ENCODE results near the gene NFKBIB. TPM values are rescaled to one million over a fixed set of nuclear protein-coding genes. Genes with fewer than 3 reads are reported as not detected.
A peak's percentile ranks its signal among the peaks of the same experiment; 100 is the strongest.

NFKBIB gene
- total RNA-seq, 4 donors from 2014 or later = 24.1 to 39.4 (median 35.8) TPM

DNA sequence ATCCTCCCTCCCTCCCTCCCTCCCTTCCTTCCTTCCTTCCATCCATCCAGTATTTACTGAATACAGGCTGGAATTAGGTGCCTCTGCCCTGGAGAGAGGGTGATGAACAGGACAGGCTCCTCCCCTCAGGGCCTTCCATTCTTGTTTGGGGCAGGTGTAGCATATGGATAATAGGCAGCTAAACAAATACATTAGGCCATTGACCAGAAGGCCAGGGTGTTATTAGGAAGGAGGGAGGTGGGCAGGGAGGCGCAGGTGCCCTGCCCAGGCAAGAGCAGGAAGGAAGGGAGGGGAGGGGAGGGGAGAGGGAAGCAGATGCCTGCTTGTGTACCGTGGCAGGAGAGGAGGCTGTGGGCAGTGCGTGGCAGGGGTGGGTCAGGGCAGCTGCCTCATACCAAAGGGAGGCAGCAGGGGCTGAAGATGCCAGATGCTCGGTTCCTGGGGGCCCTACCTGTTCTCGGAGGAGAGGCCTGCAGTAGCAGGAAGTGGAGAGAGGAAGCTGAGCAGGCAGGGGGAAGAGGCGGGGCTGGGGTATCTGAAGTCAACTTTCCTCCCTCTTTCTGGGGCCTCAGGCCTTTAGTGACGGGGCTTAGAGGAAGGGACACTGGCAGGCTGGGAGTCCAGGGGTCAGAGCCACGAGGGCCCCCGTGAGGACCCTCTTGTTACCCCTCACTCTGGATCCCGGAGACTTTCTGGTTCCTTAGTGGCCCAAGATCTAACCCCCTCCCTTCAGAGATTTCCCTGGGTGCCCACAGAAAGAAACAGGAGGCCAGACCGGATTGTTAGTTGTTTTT lies 21.8 kb upstream of the NFKBIB start, which contains the start of gene RINL:
Gene RINL, minus strand, starts transcription at position 495 of the 794 bp plus-strand sequence. CDS start 1,533 bp downstream, outside the sequence.
- H3K27ac ChIP-seq (replicated peaks in 1 of 4) = peak within 1 kb of the TSS in 3 of 4 donors; percentile 21 to 62 (median 31)
- 34% methylated on average over 8 of the region's 11 CpGs for WGBS

DNA sequence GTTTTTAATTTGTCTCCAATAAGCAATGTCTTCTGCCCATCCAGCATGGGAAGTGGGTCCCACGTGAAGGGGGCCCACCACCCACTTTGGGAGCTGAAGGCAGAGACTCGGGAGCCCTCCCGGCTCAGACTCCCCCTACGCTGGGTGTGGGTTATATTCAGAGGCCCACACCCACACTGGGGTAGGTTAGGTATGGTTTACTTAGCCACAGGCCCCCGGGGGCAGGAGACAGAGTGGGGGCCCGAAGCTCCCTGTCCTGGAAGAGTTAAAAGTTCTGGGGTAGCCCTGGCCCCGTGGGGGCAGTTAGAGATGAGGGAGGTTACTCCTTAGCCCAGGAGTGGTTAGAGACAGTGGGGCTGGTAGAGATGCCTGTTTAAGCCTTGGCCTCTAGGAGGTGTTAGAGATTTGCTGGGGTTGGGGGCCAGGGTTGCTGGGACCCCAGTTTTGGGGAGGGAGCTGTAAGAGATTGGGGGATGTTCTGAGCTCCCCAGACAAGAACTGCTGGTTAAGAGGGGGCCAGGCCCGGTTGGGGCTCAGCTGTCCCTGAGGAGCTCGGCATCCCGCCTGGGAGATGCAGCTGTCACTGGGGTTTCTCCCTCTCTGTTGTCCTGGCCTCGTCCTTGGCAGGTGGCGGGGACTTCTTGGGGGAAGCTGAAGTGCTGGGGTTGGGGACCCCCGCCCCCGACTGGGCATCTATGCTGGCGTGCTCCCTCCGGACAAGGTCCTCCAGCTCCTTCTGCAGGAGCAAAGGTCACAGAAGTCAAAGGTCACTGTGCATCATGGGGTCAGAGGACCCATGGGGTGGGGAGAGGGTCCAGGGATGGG lies 21.0 kb upstream of the NFKBIB start:
- WGBS = 81% methylated on average over 16 of the region's 16 CpGs
- intact Hi-C loops (cut with DNase I) = no loop called here
- no peak for DNase-seq (ENCODE audit: extremely low spot score)
- no peaks in the 10 kb centered on the region for H3K27me3 ChIP-seq
- H3K9me3 ChIP-seq = no peaks in the 10 kb centered on the region
- H3K4me1 ChIP-seq = peaks cover 11 to 14% (median 12%) of the 10 kb centered on the region in 4 donors
- H3K4me3 ChIP-seq = no peak overlapping the region
- TF ChIP-seq POLR2AphosphoS5 (IDR thresholded peaks at IDR 0.05) = no peak
- TF ChIP-seq, protein P1, sequence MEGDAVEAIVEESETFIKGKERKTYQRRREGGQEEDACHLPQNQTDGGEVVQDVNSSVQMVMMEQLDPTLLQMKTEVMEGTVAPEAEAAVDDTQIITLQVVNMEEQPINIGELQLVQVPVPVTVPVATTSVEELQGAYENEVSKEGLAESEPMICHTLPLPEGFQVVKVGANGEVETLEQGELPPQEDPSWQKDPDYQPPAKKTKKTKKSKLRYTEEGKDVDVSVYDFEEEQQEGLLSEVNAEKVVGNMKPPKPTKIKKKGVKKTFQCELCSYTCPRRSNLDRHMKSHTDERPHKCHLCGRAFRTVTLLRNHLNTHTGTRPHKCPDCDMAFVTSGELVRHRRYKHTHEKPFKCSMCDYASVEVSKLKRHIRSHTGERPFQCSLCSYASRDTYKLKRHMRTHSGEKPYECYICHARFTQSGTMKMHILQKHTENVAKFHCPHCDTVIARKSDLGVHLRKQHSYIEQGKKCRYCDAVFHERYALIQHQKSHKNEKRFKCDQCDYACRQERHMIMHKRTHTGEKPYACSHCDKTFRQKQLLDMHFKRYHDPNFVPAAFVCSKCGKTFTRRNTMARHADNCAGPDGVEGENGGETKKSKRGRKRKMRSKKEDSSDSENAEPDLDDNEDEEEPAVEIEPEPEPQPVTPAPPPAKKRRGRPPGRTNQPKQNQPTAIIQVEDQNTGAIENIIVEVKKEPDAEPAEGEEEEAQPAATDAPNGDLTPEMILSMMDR (IDR thresholded peaks at IDR 0.05) = no peak
- TF ChIP-seq EP300 (IDR thresholded peaks at IDR 0.05) = no peak
- no peak for TF ChIP-seq POLR2A (IDR thresholded peaks at IDR 0.05; ENCODE audit: low read depth)
- peak overlapping the region in 3 of 4 donors; percentile 21 to 62 (median 31) for H3K27ac ChIP-seq (replicated peaks in 1 of 4)
- H3K36me3 ChIP-seq = peaks cover 13 to 55% (median 49%) of the 10 kb centered on the region in 4 donors

More for the DNA sequence above, 21.8 kb upstream of the NFKBIB start, which contains the start of gene RINL:
- Histone ChIP-seq H3K36me3 (peaks cover 13 to 47% (median 41%) of the 10 kb centered on the region in 4 donors), H3K4me3 (peak within 1 kb of the TSS in 1 of 4 donors; percentile 23), H3K9me3 (no peaks in the 10 kb centered on the region), H3K4me1 (peaks cover 11 to 14% (median 14%) of the 10 kb centered on the region in 4 donors), H3K27me3 (no peaks in the 10 kb centered on the region)
- intact Hi-C loops (cut with DNase I) = no loop called here
- no peak for DNase-seq (ENCODE audit: extremely low spot score)
- TF ChIP-seq, protein P1 (IDR thresholded peaks at IDR 0.05) = no peak
- no peak for TF ChIP-seq EP300 (IDR thresholded peaks at IDR 0.05)
- TF ChIP-seq POLR2A (IDR thresholded peaks at IDR 0.05; ENCODE audit: low read depth) = no peak
- TF ChIP-seq POLR2AphosphoS5 (IDR thresholded peaks at IDR 0.05) = no peak

DNA sequence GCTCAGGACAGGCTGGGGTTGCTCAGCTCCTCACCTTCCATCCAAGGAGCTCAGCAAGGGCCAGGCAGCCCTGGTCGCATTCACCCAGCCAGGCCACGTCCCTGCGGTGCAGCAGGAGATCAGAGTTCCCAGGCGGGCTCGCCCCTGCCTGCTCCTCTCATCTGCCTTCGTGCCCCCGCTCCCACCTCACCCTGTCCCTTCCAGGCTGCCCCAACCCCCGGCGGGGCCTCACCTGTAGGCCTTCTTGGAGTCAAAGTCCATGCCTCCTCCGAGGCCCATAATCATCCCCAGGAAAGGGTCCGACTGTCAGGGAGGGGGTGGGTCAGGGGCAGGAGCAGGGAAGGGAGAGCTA lies 20.4 kb upstream of the NFKBIB start:
- TF ChIP-seq EP300 (IDR thresholded peaks at IDR 0.05) (no peak), POLR2A (IDR thresholded peaks at IDR 0.05; ENCODE audit: low read depth) (no peak), POLR2AphosphoS5 (IDR thresholded peaks at IDR 0.05) (no peak)
- TF ChIP-seq, protein P1 (IDR thresholded peaks at IDR 0.05) = no peak
- Histone ChIP-seq H3K36me3 (peaks cover 13 to 55% (median 50%) of the 10 kb centered on the region in 4 donors), H3K4me1 (peaks cover 11 to 14% (median 12%) of the 10 kb centered on the region in 4 donors), H3K9me3 (no peaks in the 10 kb centered on the region), H3K27ac (replicated peaks in 1 of 4) (no peak overlapping the region), H3K27me3 (no peaks in the 10 kb centered on the region), H3K4me3 (no peak overlapping the region)
- no peak for DNase-seq (ENCODE audit: extremely low spot score)
- WGBS = 89% methylated on average over 7 of the region's 11 CpGs
- intact Hi-C loops (cut with DNase I) = no loop called here

DNA sequence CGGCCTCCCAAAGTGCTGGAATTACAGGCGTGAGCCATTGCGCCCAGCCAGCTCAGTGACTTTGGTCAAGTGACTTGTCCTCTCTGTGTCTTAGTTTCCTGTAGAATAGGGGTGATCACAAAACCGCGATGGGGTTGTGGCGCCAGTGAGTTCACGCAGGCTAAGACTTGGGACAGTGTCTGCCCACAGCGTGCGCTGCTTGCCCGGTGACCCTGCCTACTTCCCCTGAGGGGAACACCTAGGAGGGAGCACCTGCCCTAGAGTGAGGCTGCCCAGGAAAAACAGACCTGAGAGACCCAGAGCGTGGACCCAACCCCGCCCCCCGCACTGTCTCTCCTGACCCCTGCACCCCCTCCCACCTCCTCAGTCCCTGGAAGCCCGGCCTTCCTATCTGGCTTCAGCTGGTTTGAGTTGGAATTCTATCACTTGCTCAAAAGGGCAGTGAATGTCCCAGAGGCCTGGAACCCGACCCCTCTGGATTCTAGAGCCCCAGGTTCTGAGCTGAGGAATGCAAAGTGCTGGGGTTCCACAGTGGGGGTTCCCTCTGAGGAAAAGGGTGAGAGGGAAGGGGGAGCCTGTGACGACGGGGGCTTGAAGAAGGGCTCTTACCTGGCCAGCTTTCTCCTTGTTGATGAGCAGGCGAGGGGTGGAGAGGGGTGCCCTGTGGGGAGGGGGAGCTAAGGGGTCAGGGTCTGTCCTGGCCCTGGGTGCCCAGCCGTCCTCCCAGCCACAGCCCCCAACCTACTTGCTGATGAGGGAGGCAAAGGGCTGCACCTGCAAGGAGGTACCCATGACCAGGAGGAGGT lies 19.5 kb upstream of the NFKBIB start:
- Histone ChIP-seq H3K27me3 (no peaks in the 10 kb centered on the region), H3K4me1 (peaks cover 11 to 19% (median 14%) of the 10 kb centered on the region in 4 donors), H3K27ac (replicated peaks in 1 of 4) (no peak overlapping the region), H3K36me3 (peaks cover 13 to 55% (median 50%) of the 10 kb centered on the region in 4 donors), H3K9me3 (no peaks in the 10 kb centered on the region), H3K4me3 (no peak overlapping the region)
- no peak for DNase-seq (ENCODE audit: extremely low spot score)
- 95% methylated on average over 16 of the region's 19 CpGs for WGBS
- TF ChIP-seq POLR2A (IDR thresholded peaks at IDR 0.05; ENCODE audit: low read depth) (no peak), POLR2AphosphoS5 (IDR thresholded peaks at IDR 0.05) (no peak), EP300 (IDR thresholded peaks at IDR 0.05) (no peak)
- TF ChIP-seq, protein P1 (IDR thresholded peaks at IDR 0.05) = no peak
- intact Hi-C loops (cut with DNase I) = no loop called here
